Stimulated activated CD4-positive, alpha-beta T cell treated with anti-CD3 and anti-CD28 coated beads, Interleukin-2, amount 100 ng/mL, for 4 hours (primary cell): ENCODE data around the gene ILDR1.
"Not testable (repeated sequence)": the region's sequence is repeated elsewhere in the genome, so short reads cannot be mapped to it uniquely, and the experiment has no call there.

Experiments
- DNase-seq: peaks from one replicate; pipeline ENCODE4 v3.0.0-alpha.2; 2020; ENCODE audit warnings: low read depth

The ILDR1 gene

DNA sequence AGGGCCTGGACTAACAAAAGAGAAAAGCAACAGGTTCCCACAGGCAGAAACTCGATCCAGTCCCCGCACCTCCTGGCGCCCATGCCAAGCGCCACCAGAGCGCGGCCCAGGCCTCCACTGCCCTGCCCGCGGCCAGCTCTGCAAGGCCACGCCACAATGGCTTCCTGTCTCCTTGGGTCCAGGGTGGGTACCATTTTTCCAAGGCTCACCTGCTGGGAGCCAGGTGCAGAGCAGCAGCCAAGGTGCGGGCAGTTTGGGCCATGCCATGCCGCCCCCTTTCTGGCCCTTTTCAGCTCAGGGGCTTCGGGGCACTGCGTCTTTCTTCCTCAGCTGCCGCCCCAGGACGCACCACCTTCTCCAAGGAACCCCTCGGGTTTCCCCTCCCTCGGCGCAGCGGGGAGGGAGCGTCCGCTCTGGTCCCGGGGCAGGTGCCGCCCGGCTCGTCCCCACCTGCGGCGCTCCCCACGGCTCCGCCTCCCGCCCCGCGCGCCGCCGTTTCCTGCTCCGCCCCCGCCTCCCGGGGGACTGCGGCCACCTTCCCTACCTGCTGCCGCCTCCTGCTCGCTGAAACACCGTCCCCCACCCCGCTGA, at the start of gene ILDR1:
ILDR1 (minus strand) TSS at position 437 of the 591 bp plus-strand sequence; CDS start at position 267, 170 bp downstream.
- no peak for DNase-seq

GRCh38 chr3:122067588-122068240, 45.7 kb upstream of the ILDR1 start:
- DNase-seq = no peak

- DNase-seq = no peak
Measured at GRCh38 chr3:122067214-122067550, 45.1 kb upstream of the ILDR1 start.

DNA sequence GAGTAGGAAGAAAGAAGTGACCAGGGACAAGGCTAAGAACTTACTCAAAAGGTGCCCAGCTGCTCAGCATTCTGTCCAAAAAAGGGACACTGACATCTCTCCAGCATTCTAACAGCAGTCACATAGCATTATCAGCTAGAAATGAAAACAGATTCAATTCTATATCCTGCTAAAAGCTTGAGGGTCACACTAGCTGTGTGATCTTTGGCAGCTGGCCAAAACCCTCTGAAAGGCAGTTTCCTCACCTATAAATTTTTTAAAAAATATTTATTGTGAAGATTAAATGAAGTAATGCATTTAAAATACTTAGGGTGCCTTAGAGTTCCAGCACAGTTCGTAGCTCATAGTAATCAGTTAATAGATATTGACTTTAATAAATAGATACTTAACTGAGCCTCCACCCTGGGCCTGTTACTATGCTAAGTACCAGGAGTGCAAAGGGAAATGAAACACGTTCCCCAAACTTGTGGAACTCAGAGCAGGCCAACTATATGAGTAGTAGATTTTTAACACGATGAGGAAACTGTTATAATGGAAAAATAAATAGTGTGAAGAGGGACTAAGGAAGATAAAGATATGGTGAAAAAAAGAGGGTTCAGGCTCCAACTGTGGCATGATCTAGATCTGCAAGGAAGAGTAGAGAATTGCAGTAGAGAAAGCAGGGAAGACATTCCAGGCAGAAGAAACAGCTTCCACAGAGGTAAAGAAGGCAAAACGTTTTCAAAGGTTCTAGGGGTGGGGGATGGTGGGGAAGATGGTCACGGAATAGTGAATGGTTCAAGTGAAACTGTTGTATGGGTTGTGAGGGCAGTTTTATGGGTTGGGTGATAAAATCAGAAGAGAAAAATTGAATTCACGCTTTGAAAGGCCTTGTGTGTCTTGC, 44.5 kb upstream of the ILDR1 start:
- no peak for DNase-seq

DNA sequence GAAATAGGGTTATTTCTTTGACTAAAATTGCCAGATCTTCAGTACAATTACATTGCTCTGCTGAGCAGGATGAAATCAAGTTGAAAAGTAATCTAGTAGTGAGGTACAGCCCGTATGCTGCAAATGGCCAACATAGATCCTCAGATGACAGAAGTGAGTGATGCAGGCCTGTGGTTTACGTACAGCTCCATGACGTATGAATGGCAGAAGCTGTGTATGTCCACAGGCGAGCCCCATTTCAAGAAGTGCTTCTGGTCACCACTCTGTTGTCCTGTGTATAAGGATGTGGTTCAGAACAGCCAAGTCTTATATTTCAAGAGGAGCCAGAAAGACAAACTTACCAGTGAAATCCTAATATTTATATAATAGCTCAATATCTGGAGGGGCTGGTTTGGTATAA, 42.3 kb upstream of the ILDR1 start:
- DNase-seq = no peak

DNA sequence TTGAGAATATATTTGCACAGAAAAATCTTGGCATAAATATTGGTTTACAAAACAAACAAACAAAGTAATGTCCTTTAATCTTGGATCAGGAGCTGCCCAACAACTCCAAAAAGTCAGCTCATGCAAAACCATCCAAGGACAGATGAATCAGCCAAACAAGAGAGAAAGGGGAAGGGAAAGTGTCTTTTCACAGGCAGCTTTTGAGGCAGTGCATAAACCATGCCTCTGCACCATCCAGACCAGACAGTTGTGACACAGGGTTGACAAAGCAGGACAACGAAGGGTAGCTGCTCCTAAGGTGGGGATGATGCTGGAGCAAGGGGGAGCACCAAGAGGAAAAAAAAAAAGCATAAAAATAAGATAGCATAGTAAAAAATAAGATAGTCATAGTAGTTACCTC, 41.9 kb upstream of the ILDR1 start:
- no peak for DNase-seq

DNA sequence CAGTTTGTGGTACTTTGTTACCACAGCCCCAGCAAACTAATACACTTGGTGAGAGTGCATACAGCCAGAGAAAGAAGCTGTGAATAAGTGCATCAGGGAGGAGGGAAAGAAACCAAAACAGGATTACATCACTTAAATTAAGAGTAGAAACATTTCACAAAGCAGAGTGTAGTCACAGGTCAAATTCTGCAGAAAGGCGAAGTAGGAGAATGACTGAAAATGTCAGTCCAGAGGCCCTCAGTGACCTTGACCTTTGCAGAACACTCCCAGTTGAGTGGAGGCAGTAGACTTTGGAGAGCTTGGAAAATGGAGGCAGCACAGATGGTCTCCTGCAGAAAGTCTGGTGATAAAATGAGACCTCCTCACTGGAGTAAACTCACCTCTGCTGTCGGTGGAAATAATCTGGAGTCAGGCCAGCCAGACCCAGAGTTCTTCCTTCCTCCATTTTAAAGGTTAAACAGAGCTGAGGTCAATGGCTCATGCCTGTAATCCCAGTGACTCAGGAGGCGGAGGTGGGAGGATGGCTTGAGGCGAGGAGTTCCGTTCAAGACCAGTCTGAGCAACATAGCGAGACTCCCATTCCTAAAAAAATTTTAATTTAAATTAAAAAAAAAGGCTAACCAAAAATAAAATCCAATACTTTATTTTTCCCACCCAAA, 38.1 kb upstream of the ILDR1 start:
- DNase-seq = no peak

DNA sequence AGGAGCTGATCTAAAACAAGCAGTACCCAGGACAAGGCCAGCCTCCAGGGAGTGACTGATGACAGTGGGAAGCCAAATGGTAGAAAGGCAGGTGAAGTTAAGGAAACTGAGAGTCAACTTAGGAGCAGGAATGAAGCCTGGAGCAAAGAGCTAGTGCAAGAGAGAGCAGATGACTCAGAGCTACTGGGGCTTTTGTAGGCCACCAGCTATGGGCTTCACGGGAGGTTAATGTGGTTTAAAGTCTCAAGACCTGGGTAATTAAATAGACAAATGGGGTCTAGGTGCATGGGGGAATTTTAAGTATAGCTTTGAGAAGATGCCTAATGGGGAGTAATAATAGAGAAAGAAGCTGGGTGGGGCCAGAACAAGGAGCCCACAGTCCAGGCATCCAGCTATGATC, 36.2 kb upstream of the ILDR1 start:
- DNase-seq = no peak

DNA sequence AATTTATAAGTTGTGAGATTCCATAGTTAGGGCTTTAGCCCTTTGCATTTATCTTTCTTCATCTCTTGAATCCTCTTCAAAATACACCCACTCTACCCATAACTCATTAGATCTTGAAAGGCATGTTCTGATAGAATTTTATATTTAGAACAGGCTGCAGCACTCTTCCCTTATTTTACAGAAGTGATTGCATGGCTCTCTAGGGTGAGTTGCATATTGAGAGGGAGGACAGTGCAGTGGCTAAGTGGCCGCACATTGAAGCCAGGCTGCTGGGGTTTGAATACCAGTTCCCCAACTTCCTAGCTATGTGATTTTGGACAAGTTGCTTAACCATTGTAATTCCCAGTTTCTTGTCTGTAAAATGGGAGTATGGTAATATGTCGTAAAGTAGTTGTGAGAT, 35.6 kb upstream of the ILDR1 start:
- no peak for DNase-seq

GRCh38 chr3:122055215-122055614, 33.2 kb upstream of the ILDR1 start, which contains the start of gene CD86:
CD86 (plus strand) TSS chr3:122055362; CDS start chr3:122055490, 128 bp downstream.
- DNase-seq = no peak

- no peak for DNase-seq
Measured at GRCh38 chr3:122052968-122053367, 30.9 kb upstream of the ILDR1 start.

GRCh38 chr3:122047773-122048172, 25.7 kb upstream of the ILDR1 start:
- not testable (repeated sequence) for DNase-seq

DNA sequence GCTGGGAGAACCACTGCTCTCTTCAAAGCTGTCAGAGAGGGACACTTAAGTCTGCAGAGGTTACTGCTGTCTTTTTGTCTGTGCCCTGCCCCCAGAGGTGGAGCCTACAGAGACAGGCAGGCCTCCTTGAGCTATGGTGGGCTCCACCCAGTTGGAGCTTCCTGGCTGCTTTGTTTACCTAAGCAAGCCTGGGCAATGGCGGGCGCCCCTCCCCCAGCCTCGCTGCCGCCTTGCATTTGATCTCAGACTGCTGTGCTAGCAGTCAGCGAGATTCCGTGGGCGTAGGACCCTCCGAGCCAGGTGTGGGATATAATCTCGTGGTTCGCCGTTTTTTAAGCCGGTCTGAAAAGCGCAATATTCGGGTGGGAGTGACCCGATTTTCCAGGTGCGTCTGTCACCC, 25.2 kb upstream of the ILDR1 start:
- not testable (repeated sequence) for DNase-seq

DNA sequence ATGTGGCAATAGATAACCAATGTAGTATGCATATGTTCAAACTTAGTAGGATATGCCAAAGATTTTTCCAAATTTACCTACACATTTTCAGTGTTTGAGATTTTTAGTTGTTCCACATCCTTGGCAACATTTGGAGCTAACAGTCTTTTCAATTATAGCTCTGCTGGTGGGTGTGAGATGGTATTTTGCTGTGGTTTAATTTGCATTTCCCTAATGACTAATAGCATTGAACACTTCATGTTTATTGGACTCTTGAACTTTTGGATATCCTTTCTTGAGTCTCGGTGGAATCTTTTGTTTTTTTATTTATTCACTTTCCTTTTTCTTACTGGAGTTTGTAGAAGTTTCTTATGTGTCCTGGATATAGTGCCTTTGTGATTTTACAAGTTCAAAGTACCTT, 11.0 kb upstream of the ILDR1 start:
- DNase-seq = no peak

DNA sequence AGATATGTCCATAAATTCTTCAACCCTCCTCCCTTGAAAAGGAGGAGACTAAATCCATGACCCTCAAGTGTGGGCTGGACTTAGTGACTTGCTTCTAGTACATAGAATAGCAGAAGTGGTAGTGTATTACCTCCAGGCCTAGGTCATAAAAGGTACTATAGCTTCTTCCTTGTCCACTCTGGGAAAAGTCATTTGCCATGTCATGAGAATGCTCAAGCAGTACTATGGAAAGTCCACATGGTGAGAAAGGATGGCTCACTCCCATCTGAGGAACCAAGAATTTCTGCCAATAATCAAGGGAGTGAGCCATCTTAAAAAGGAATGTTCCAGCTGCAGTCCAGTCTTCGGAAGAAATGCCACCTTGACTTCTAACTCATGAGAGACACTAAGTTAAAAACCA, 10.5 kb upstream of the ILDR1 start:
- DNase-seq = no peak

DNA sequence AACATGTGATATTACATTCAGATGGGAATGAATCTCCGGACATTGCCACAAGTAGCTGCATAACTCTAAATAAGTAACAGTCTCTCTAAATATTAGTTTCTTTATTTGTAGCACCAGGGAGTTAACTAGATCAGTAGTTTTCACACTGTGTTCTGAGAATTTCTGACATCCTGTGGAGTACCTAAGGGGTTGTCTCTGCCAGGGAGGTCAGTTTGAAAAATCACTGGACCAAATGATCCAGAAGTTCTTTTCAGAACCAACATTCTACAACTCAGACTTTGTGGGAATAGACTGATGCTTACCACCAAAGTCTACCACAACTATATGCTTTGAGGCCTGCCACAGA, 9.0 kb upstream of the ILDR1 start:
- DNase-seq = no peak

- no peak for DNase-seq
Measured at GRCh38 chr3:122030381-122031122, 8.5 kb upstream of the ILDR1 start.

DNA sequence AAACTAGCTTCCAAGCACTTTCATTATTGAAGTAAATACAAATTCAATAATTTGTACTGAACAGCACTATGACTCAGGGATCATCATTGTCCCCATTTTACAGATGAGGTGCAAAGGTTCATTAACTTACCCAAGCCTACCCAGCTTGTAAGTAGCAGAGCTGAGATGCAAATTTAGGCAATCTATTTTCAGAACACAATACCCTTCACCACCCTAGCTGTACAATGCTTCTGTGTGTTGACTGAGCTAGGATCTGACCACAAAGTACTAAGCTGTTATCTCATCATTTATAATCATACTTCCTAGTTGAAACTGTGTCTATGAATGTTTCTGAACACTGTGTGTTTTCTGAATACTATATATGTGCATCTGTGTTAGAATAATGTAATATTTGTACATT, 3.2 kb upstream of the ILDR1 start:
- DNase-seq = no peak

DNA sequence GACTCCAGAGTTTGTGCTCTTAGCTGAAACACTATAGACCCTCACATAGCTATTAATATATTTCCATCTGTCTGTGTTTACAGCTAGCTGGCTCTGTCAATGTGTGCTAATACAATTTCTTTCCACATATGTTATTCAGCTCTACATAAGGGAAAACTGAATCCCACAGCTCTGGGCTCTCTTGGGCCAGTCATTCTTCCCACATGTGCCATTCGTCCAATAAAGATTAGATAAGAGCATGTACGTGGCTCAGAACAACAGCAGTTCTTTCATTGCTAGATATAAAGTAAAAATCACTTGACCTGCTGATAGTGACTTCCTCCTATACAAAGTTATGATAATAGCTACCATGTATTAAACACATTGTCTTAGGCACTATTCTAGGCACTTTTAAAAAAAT, 2.8 kb upstream of the ILDR1 start:
- no peak for DNase-seq

GRCh38 chr3:122023335-122023910, 1.4 kb upstream of the ILDR1 start:
- no peak for DNase-seq

- no peak for DNase-seq
Measured at GRCh38 chr3:122021037-122021436, 1.0 kb downstream of the ILDR1 start.

DNA sequence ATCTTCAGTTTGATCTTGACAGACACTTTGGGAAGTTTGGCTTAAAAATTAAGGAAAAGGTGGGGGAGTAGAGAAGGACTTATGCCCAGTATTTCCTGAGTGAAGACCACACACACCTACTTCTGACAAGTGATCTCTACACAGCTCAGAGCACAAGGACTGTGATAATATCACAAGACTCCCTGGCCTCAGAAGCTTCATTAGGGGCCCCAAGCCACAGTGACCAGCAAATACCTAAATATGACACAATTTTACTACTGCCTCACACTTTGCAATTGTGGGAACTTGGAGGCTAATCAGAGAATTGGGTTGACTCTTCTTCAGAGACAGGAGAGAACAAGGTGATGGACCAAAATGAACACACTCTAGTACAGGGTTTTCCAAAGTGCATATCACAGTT, 2.6 kb downstream of the ILDR1 start:
- no peak for DNase-seq
